Measurements from ENCODE around the gene JAKMIP1.

GRCh38 chr4:6035786-6036185, 164.6 kb downstream of the JAKMIP1 start:
- TF ChIP-seq EP300 (conservative IDR thresholded peaks at IDR 0.05; ENCODE audit: poor library complexity, severe bottlenecking) = no peak
- TF ChIP-seq CTCF (IDR thresholded peaks at IDR 0.05; ENCODE audit: poor library complexity, severe bottlenecking) = no peak
- no peak for TF ChIP-seq EZH2 (IDR thresholded peaks at IDR 0.05; ENCODE audit: borderline replicate concordance, insufficient read depth, low read length, poor library complexity, severe bottlenecking)
- no peak for TF ChIP-seq MXI1 (conservative IDR thresholded peaks at IDR 0.05; ENCODE audit: poor library complexity, severe bottlenecking)
- TF ChIP-seq POLR2AphosphoS5 (IDR thresholded peaks at IDR 0.05) = no peak
- no peak for TF ChIP-seq TAF1 (IDR thresholded peaks at IDR 0.05; ENCODE audit: low read depth)
- TF ChIP-seq SMC3 (conservative IDR thresholded peaks at IDR 0.05; ENCODE audit: poor library complexity) = no peak
- no peak for TF ChIP-seq REST (IDR thresholded peaks at IDR 0.05; ENCODE audit: borderline replicate concordance)

All from neural cell (in vitro differentiated cells).